Measurements from ENCODE around the gene SLITRK6. TPM values are rescaled to one million over a fixed set of nuclear protein-coding genes. Genes with fewer than 3 reads are reported as not detected.
A peak's percentile ranks its signal among the peaks of the same experiment; 100 is the strongest.

SLITRK6 gene
- total and polyA plus RNA-seq, 8 donors, result 0.25 to 11.7 (median 1.1) TPM; not detected in 2

DNA sequence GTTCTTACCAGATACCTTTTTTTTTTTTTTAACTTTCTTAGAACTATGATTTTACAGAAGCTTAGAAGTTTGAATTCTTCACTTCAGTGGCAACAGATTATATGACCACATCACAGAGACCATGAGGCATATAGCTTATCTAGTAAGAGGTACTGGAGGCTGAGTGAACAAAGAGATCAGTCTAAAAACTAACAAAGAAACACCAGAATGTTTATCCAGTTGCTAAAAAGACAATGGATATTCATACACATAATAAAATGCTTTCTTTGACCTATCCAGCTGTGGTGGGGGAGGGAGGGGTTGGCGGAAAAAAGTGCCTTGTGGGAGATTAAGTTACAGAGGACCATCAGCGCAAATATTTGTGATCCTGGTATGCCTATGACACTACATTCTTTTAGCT, 34.7 kb upstream of the SLITRK6 start:
- Histone ChIP-seq H3K27ac (no peak overlapping the region), H3K4me3 (no peak overlapping the region), H3K36me3 (no peaks in the 10 kb centered on the region), H3K4me1 (no peaks in the 10 kb centered on the region), H3K27me3 (no peaks in the 10 kb centered on the region), H3K9me3 (no peaks in the 10 kb centered on the region)
- intact Hi-C loops (cut with DNase I; ENCODE audit: low total_unique reads), result no loop called here
- DNase-seq, result no peak
- TF ChIP-seq POLR2AphosphoS5 (IDR thresholded peaks at IDR 0.05) (no peak), POLR2A (IDR thresholded peaks at IDR 0.05) (no peak), EP300 (IDR thresholded peaks at IDR 0.05) (no peak)
- TF ChIP-seq, protein P1, sequence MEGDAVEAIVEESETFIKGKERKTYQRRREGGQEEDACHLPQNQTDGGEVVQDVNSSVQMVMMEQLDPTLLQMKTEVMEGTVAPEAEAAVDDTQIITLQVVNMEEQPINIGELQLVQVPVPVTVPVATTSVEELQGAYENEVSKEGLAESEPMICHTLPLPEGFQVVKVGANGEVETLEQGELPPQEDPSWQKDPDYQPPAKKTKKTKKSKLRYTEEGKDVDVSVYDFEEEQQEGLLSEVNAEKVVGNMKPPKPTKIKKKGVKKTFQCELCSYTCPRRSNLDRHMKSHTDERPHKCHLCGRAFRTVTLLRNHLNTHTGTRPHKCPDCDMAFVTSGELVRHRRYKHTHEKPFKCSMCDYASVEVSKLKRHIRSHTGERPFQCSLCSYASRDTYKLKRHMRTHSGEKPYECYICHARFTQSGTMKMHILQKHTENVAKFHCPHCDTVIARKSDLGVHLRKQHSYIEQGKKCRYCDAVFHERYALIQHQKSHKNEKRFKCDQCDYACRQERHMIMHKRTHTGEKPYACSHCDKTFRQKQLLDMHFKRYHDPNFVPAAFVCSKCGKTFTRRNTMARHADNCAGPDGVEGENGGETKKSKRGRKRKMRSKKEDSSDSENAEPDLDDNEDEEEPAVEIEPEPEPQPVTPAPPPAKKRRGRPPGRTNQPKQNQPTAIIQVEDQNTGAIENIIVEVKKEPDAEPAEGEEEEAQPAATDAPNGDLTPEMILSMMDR (IDR thresholded peaks at IDR 0.05), result no peak
- 82 to 96% (median 84%) methylated on average over 2 of the region's 2 CpGs for WGBS, 5 donors

DNA sequence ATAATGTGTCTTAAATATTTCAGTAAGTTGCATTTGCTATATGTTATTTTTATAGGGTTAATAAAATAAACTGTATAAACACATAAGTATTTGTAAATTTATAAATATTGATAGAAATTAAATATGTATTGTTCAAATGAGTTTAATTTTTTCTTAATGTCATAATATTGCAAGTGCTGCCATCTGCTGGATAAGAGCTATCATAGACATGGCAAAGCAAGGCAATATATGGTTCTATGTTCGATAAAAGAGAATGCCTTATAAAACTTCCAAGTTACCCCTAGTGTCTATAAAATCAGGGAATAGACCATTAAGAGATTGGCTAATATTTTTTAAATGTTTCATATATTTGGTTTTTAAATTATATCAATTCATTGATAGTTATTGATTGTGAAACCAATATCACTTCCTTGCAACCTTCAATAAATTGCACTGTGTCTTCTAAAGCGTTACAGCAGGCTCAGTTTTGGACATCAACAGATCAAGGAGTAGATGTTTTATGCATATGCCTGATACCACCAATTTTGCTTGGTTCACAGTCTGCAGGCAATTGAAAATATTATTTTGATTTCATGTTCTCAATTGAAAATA, 29.0 kb upstream of the SLITRK6 start:
- Histone ChIP-seq H3K36me3 (no peaks in the 10 kb centered on the region), H3K4me1 (no peaks in the 10 kb centered on the region), H3K4me3 (no peak overlapping the region), H3K9me3 (no peaks in the 10 kb centered on the region), H3K27me3 (no peaks in the 10 kb centered on the region), H3K27ac (no peak overlapping the region)
- WGBS, 5 donors, result 45 to 58% (median 57%) methylated on average over 2 of the region's 2 CpGs
- no peak for TF ChIP-seq POLR2AphosphoS5 (IDR thresholded peaks at IDR 0.05)
- TF ChIP-seq, protein P1 (IDR thresholded peaks at IDR 0.05), result peak in 4 of 7 experiments; percentile 18 to 59 (median 43)
- intact Hi-C loops (cut with DNase I; ENCODE audit: low total_unique reads), result loop anchor here (10.0 kb wide), 1 partner anchor 933 kb away; no protein-coding TSS in a partner anchor
- peak in 1 of 2 donors; percentile 41 for DNase-seq

DNA sequence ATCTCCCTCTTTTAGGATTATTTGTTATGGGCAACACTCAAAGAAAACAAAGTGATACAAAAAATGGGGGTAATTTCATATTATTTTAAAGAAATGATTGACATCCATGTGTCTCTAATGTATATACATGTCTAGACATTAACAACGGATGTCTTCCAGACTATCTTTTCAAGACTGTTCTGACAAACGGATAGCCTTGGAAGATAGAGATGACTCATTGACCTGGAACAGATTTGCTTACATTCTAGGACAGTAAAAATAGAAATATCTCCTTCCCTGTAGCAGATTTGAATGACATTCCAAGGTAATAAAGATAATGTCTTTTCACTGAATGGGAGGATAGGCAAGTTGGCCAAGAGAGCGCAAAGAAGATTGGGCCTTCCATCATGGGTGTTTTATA, 26.2 kb upstream of the SLITRK6 start:
- Histone ChIP-seq H3K4me1 (no peaks in the 10 kb centered on the region), H3K9me3 (no peaks in the 10 kb centered on the region), H3K36me3 (no peaks in the 10 kb centered on the region), H3K27ac (no peak overlapping the region), H3K4me3 (no peak overlapping the region), H3K27me3 (no peaks in the 10 kb centered on the region)
- intact Hi-C loops (cut with DNase I; ENCODE audit: low total_unique reads), result loop anchor here (10.0 kb wide), 1 partner anchor 931 kb away; no protein-coding TSS in a partner anchor
- DNase-seq, result no peak
- 69 to 85% (median 72%) methylated on average over 3 of the region's 3 CpGs for WGBS, 5 donors
- TF ChIP-seq, protein P1 (IDR thresholded peaks at IDR 0.05), result no peak
- TF ChIP-seq POLR2A (IDR thresholded peaks at IDR 0.05) (no peak), POLR2AphosphoS5 (IDR thresholded peaks at IDR 0.05) (no peak), EP300 (IDR thresholded peaks at IDR 0.05) (no peak)

DNA sequence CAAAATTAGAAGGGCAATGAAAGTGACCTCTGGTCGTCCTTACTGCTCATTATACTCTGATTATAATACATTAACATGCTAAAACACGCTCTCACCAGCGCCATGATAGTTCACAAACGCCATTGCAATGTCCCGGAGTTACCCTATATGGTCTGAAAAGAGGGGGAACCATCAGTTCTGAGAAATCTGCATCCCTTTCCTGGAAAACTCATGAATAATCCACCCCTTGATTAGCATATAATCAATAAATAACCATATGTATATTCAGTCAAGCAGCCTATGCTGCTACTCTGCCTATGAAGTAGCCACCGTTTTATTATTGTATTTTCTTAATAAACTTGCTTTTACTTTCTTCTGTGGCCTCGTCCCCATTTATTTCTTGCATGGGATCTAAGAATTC, 24.6 kb upstream of the SLITRK6 start:
- 78 to 91% (median 88%) methylated on average over 7 of the region's 7 CpGs for WGBS, 5 donors
- intact Hi-C loops (cut with DNase I; ENCODE audit: low total_unique reads), result loop anchor here (10.0 kb wide), 1 partner anchor 929 kb away; no protein-coding TSS in a partner anchor

More for the DNA sequence above, 24.6 kb upstream of the SLITRK6 start:
- Histone ChIP-seq H3K4me1 (no peaks in the 10 kb centered on the region), H3K27me3 (no peaks in the 10 kb centered on the region), H3K27ac (no peak overlapping the region), H3K9me3 (no peaks in the 10 kb centered on the region), H3K36me3 (no peaks in the 10 kb centered on the region), H3K4me3 (no peak overlapping the region)
- DNase-seq, result no peak
- TF ChIP-seq EP300 (IDR thresholded peaks at IDR 0.05) (no peak), POLR2A (IDR thresholded peaks at IDR 0.05) (no peak), POLR2AphosphoS5 (IDR thresholded peaks at IDR 0.05) (no peak)
- TF ChIP-seq, protein P1 (IDR thresholded peaks at IDR 0.05), result no peak

Data from stomach (tissue), 9 donors.